NCI-H1417 treated with DMSO at 0.1 percent for 48 hours (cell line): Measurements from ENCODE around the gene CANX.

Source experiments
- DNase-seq: peaks from one replicate; lab custom pipeline; 2025; lab: John Stamatoyannopoulos, UW

CANX gene

DNA sequence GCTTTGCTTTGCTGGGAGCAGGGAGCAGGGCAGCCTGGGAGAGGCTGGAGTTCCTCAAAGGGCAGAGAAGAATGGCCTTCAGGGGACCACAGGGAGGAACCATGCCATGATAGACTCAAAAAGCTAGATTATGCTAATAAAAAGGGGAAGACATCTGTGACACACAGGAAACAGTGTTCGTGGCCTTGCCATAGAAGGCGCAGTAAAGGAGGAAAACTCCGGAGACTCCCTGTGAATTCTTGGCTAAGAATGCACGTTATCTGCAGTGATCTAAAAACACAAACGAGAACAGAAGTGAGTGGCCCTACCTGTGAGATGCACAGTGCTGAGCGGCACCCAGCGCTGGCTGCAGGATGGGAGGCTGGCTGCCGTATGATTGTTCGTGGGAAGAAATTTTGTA lies 79.1 kb downstream of the CANX start:
- no peak for DNase-seq

DNA sequence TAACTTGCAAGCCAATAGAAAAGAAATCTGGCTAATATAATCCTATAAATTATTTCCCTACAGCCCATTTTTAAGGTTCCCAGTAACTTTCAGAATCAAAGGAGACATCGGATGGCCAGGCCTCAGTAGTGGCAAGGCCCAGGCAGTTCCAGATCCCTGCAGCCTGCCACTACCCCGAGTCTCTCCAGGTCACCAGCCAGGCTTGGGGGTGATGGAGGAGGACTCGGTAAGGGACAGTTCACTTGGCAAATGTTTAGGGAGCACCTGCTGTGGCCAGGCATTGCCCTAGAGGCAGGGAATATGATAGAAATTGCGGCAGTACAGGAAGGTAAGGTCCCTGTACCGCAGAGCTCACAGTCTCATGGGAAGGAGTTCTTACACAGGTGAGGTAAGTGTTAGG lies 79.8 kb downstream of the CANX start:
- no peak for DNase-seq

- no peak for DNase-seq
These were observed 81.1 kb downstream of the CANX start for GRCh38 chr5:179779826-179780225.

- no peak for DNase-seq
These were observed 81.6 kb downstream of the CANX start for GRCh38 chr5:179780362-179780761.
